K562 (cell line): Measurements from ENCODE around the gene AEN. TPM values are rescaled to one million over a fixed set of nuclear protein-coding genes. Genes with fewer than 3 reads are reported as not detected.
A peak's percentile ranks its signal among the peaks of the same experiment; 100 is the strongest.

Experiments used
- ATAC-seq: fragments of 200-7000 bp; cut with Tn5 transposase; 3 replicates; pipeline ENCODE4 v1.9.1; 2020; ENCODE audit warnings: moderate library complexity
- BruUV-seq: library from RNA; stranded (reverse); fragments of 400-500 nt; replicated peaks from 2 replicates; lab custom pipeline; 2021; lab: Mats Ljungman, UMichigan
- CTCF ChIA-PET: fragments of 300-600 bp; formaldehyde crosslinking; extraction: SDS; loops from one replicate; lab custom pipeline; 2021; ENCODE audit warnings: low intra/inter-chr PET ratio; lab: Yijun Ruan, JAX
- POLR2A ChIA-PET: fragments of 300-600, 350-650 bp; sonication (Branson Sonifier 250); formaldehyde crosslinking; extraction: SDS; loops from one replicate; lab custom pipeline; 2021; ENCODE audit warnings: antibody characterized with exemption, inconsistent platforms; lab: Yijun Ruan, JAX
- DNase-seq, 4 experiments: peaks; one replicate each; pipeline versions ENCODE4 v3.0.0 to v3.0.0-alpha.2; 2011 to 2018; ENCODE audit warnings: low spot score in 3 of 4, mixed read lengths in 3 of 4; ENCODE audit errors: extremely low read depth in 1 of 4
- FAIRE-seq: peaks from 2 replicates; lab custom pipeline; 2011; peaks lifted over from hg19 to GRCh38; lab: Jason Lieb, UNC
- H2AFZ ChIP-seq: 2 replicates; pipeline ENCODE4 v1.6.0; 2011; ENCODE audit warnings: low read depth, low read length, control low read depth, inconsistent platforms
- H3K27ac ChIP-seq: fragments of 200-600 bp; 3 replicates; pipeline ENCODE4 v1.8.0; 2011; ENCODE audit warnings: low read depth, mild to moderate bottlenecking, control low read depth, inconsistent platforms, low read length, moderate library complexity, mixed read lengths; ENCODE audit errors: extremely low read depth
- H3K27me3 ChIP-seq, 2 experiments: fragments of 300-600 bp in 1 of 2; 2 replicates in 1 of 2; 3 replicates in 1 of 2; pipeline versions ENCODE4 v1.6.0 to v1.8.0; 2011; ENCODE audit warnings: inconsistent platforms in 2 of 2, low read length in 2 of 2, mild to moderate bottlenecking in 1 of 2, mixed read lengths in 1 of 2, moderate library complexity in 1 of 2; ENCODE audit not compliant: control insufficient read depth in 2 of 2, insufficient read depth in 2 of 2
- H3K36me3 ChIP-seq: fragments of 300-600 bp; 3 replicates; pipeline ENCODE4 v1.8.0; 2011; ENCODE audit warnings: mild to moderate bottlenecking, low read length, inconsistent platforms; ENCODE audit not compliant: control insufficient read depth, insufficient read depth
- H3K4me1 ChIP-seq, 2 experiments: fragments of 200-600 bp in 1 of 2; replicated peaks in 1 of 2; 2 replicates in 1 of 2; 3 replicates in 1 of 2; pipeline versions ENCODE4 v1.5.1 to v1.8.0; 2011; ENCODE audit warnings: inconsistent platforms in 2 of 2, low read length in 2 of 2, mild to moderate bottlenecking in 1 of 2, mixed read lengths in 1 of 2, moderate library complexity in 1 of 2; ENCODE audit not compliant: control insufficient read depth in 2 of 2, insufficient read depth in 2 of 2
- H3K4me2 ChIP-seq: 2 replicates; pipeline ENCODE4 v1.6.1; 2011; ENCODE audit warnings: low read length, control low read depth, inconsistent platforms, mixed read lengths; ENCODE audit not compliant: insufficient read depth
- H3K4me3 ChIP-seq: fragments of 200-600 bp; sonication (generic), shearing (Covaris generic); 2 replicates; pipeline ENCODE4 v1.5.1; 2016; ENCODE audit warnings: control low read depth, inconsistent platforms
- H3K79me2 ChIP-seq: fragments of 200-600 bp; 3 replicates; pipeline ENCODE4 v1.8.0; 2011; ENCODE audit warnings: low read length, inconsistent platforms; ENCODE audit not compliant: control insufficient read depth, insufficient read depth
- H3K9ac ChIP-seq, 2 experiments: 2 replicates each; pipeline versions ENCODE4 v1.6.0 to v1.6.1; 2011; ENCODE audit warnings: low read depth in 2 of 2, low read length in 2 of 2, control low read depth in 1 of 2, inconsistent platforms in 1 of 2, mild to moderate bottlenecking in 1 of 2, mixed read lengths in 1 of 2; ENCODE audit not compliant: insufficient read depth in 1 of 2
- H3K9me1 ChIP-seq: one replicate; pipeline ENCODE4 v1.6.0; 2011; ENCODE audit warnings: inconsistent platforms, mild to moderate bottlenecking, low read length, moderate library complexity; ENCODE audit not compliant: control insufficient read depth, insufficient read depth
- H3K9me3 ChIP-seq: replicated peaks from 2 replicates; pipeline ENCODE4 v1.5.1; 2011; ENCODE audit warnings: low read depth, low read length, inconsistent platforms; ENCODE audit not compliant: control insufficient read depth, insufficient read depth
- H4K20me1 ChIP-seq: replicated peaks from 2 replicates; pipeline ENCODE4 v1.6.1; 2011; ENCODE audit warnings: low read length, inconsistent platforms, mixed read lengths; ENCODE audit not compliant: control insufficient read depth, insufficient read depth
- ASH1L ChIP-seq: fragments of 450-650 bp; IDR thresholded peaks from 2 replicates; pipeline ENCODE4 v1.6.1; 2018; ENCODE audit warnings: borderline replicate concordance, mild to moderate bottlenecking, low read depth; ENCODE audit not compliant: partially characterized antibody
- CBFA2T2 ChIP-seq: fragments of 450-650 bp; conservative IDR thresholded peaks from 2 replicates; pipeline ENCODE4 v1.6.1; 2017; ENCODE audit warnings: mild to moderate bottlenecking
- CBFA2T3 ChIP-seq: fragments of 450-650 bp; IDR thresholded peaks from 2 replicates; pipeline ENCODE4 v1.6.1; 2017
- CCNT2 ChIP-seq: IDR thresholded peaks from 2 replicates; pipeline ENCODE4 v1.6.1; 2011; ENCODE audit warnings: borderline replicate concordance, low read depth, mild to moderate bottlenecking, moderate library complexity, mixed read lengths, low read length; ENCODE audit not compliant: insufficient read length; ENCODE audit errors: extremely low read depth
- FUS ChIP-seq: fragments of 200-400 bp; formaldehyde crosslinking; optimal IDR thresholded peaks from 2 replicates; pipeline ENCODE3; 2017; ENCODE audit warnings: low read depth, low read length
- HMG20B ChIP-seq: fragments of 250-450 bp; sonication (Bioruptor Pico); IDR thresholded peaks from 2 replicates; pipeline ENCODE4 v1.5.0; 2021; ENCODE audit warnings: mild to moderate bottlenecking
- NFATC3 ChIP-seq: fragments of 450-650 bp; IDR thresholded peaks from 2 replicates; pipeline ENCODE4 v1.6.1; 2017; ENCODE audit warnings: mild to moderate bottlenecking
- NFE2 ChIP-seq: IDR thresholded peaks from 2 replicates; pipeline ENCODE4 v1.6.1; 2014; ENCODE audit warnings: antibody characterized with exemption, low read depth
- PCBP1 ChIP-seq: fragments of 200-400 bp; formaldehyde crosslinking; IDR thresholded peaks from 2 replicates; pipeline ENCODE4 v1.6.1; 2018; ENCODE audit warnings: mild to moderate bottlenecking, low read depth, low read length; ENCODE audit not compliant: poor library complexity, severe bottlenecking
- POLR2G ChIP-seq: fragments of 200-400 bp; formaldehyde crosslinking; IDR thresholded peaks from 2 replicates; pipeline ENCODE4 v1.6.1; 2017; ENCODE audit warnings: low read depth, mild to moderate bottlenecking, antibody characterized with exemption, low read length, moderate library complexity
- RNF2 ChIP-seq: sonication (generic); IDR thresholded peaks from 2 replicates; pipeline ENCODE4 v1.6.1; 2016
- STAG1 ChIP-seq: sonication (generic); formaldehyde crosslinking; IDR thresholded peaks from 2 replicates; pipeline ENCODE4 v1.5.0; 2020; ENCODE audit warnings: missing genetic modification reagents, borderline replicate concordance
- TAF9B ChIP-seq: fragments of 450-650 bp; IDR thresholded peaks from 2 replicates; pipeline ENCODE4 v1.6.1; 2018; ENCODE audit warnings: mild to moderate bottlenecking; ENCODE audit not compliant: partially characterized antibody
- YBX1 ChIP-seq: fragments of 450-650 bp; IDR thresholded peaks from 2 replicates; pipeline ENCODE4 v1.7.1; 2016; ENCODE audit warnings: mild to moderate bottlenecking
- ZNF740 ChIP-seq, 3 experiments: fragments of 200-800 bp in 1 of 3; sonication (Bioruptor generic) in 1 of 3; sonication (generic) in 1 of 3; formaldehyde crosslinking in 1 of 3; IDR thresholded peaks; 2 replicates each; pipeline versions ENCODE4 v1.6.1 to v1.8.0; 2016 to 2022; ENCODE audit warnings: mild to moderate bottlenecking in 2 of 3, missing compliant biosample characterization in 2 of 3, missing genetic modification characterization in 2 of 3, missing genetic modification reagents in 1 of 3
- WGBS: fragments of 100-300 bp; shearing (Covaris generic); methylation state at CpG from one replicate; pipeline ENCODE4 v1.1.6; 2016; ENCODE audit warnings: low coverage, mixed read lengths; ENCODE audit not compliant: insufficient coverage; ENCODE audit errors: missing lambda C conversion rate; 5-methylcytosine and 5-hydroxymethylcytosine counted together
- in situ Hi-C: fragments of 300-500 bp; cut with MboI; formaldehyde crosslinking; loops from 4 replicates; pipeline ENCODE4 v1.15.0; 2018; ENCODE audit warnings: inconsistent platforms, mixed read lengths
- intact Hi-C: fragments of 100-400 bp; cut with micrococcal nuclease; formaldehyde crosslinking; loops from 2 replicates; pipeline ENCODE4 v1.14.2; 2022
- polyA plus RNA-seq, 8 experiments: library from polyadenylated mRNA; depleted of rRNA in 4 of 8; stranded (reverse) in 5 of 8; unstranded in 3 of 8; fragments of >200 nt; fragmentation: Nextera tagmentation in 2 of 8; fragmentation: Illumina TruSeq in 1 of 8; extraction: Ambion mirVana in 2 of 8; extraction: Trizol in 1 of 8; gene quantifications; 2 replicates each; pipeline versions ENCODE4 v1.2.1 to v1.2.3, GENCODE V29; 2011 to 2014; ENCODE audit warnings: inconsistent platforms in 1 of 8, missing spikeins in 1 of 8
- total RNA-seq, 7 experiments: library from RNA; depleted of rRNA in 6 of 7; stranded (reverse); fragments of >200 nt in 6 of 7; fragmentation: Illumina TruSeq in 2 of 7; extraction: Trizol in 2 of 7; gene quantifications; 2 replicates each; pipeline versions ENCODE4 v1.2.1 to v1.2.3, GENCODE V29; 2011 to 2021; ENCODE audit warnings: low replicate concordance in 1 of 7

Gene AEN
- total and polyA plus RNA-seq, 9 of the 15 experiments (the other 6 are each of a cell fraction or from before 2014, with no cell fraction given) = 9.0 to 51.0 (median 32.8) TPM

- FAIRE-seq = no peak
- Histone ChIP-seq H3K79me2 (no peaks in the 10 kb centered on the region), H3K9ac (no peak overlapping the region), H3K4me2 (no peak overlapping the region), H3K27me3 (peaks cover 6 to 42% of the 10 kb centered on the region in 2 experiments; a peak in 4 of 5 replicates), H3K4me1 (no peaks in the 10 kb centered on the region), H3K27ac (no peak overlapping the region), H4K20me1 (no peaks in the 10 kb centered on the region), H3K9me1 (no peaks in the 10 kb centered on the region), H3K9me3 (no peaks in the 10 kb centered on the region), H3K36me3 (no peaks in the 10 kb centered on the region), H3K4me3 (no peak overlapping the region), H2AFZ (no peak overlapping the region)
- ChIA-PET POLR2A (no interaction called here), CTCF (no interaction called here)
- in situ Hi-C loops (loop anchor here (10.0 kb wide), 1 partner anchor 163 kb away; no protein-coding TSS in a partner anchor), intact Hi-C loops (no loop called here)
- DNase-seq = no peak
- TF ChIP-seq CBFA2T3 = peak; percentile 41; the same call in 1 of the 2 replicates
- peak; percentile 37 for TF ChIP-seq CBFA2T2
- no peak for TF ChIP-seq NFATC3
- WGBS = 0% methylated on average over 4 of the region's 4 CpGs
- no TSS peak for BruUV-seq
- ATAC-seq = no peak
These were observed 40.8 kb downstream of the AEN start for GRCh38 chr15:88661761-88662556.

- POLR2A ChIA-PET = no interaction called here
- Histone ChIP-seq H3K9me1 (no peaks in the 10 kb centered on the region), H3K79me2 (no peaks in the 10 kb centered on the region), H3K4me2 (no peak overlapping the region), H3K27me3 (peaks cover 6 to 32% of the 10 kb centered on the region in 2 experiments; a peak in 4 of 5 replicates), H3K4me3 (no peak overlapping the region), H3K4me1 (no peaks in the 10 kb centered on the region), H3K36me3 (no peaks in the 10 kb centered on the region), H4K20me1 (no peaks in the 10 kb centered on the region), H2AFZ (no peak overlapping the region), H3K27ac (no peak overlapping the region), H3K9me3 (no peaks in the 10 kb centered on the region), H3K9ac (no peak overlapping the region)
- 2% methylated on average over 6 of the region's 6 CpGs for WGBS
- in situ Hi-C loops (loop anchor here (10.0 kb wide), 1 partner anchor 162 kb away; no protein-coding TSS in a partner anchor), intact Hi-C loops (no loop called here)
- no TSS peak for BruUV-seq
- FAIRE-seq = no peak
- DNase-seq = no peak
- ATAC-seq = no peak
- CTCF ChIA-PET = no interaction called here
- TF ChIP-seq NFE2 = no peak
- TF ChIP-seq ZNF740 (CRISPR knock-in tag; IDR thresholded peaks at IDR 0.05) = no peak
- no peak for TF ChIP-seq ZNF740 (tag; IDR thresholded peaks at IDR 0.05)
- no peak for TF ChIP-seq RNF2
- TF ChIP-seq FUS = no peak
- no peak for TF ChIP-seq TAF9B
- no peak for TF ChIP-seq PCBP1
- TF ChIP-seq YBX1 = no peak
- TF ChIP-seq CCNT2 = no peak
- no peak for TF ChIP-seq ASH1L
- TF ChIP-seq STAG1 (CRISPR knock-in tag) = no peak
- TF ChIP-seq HMG20B (CRISPR knock-in tag) = no peak
- TF ChIP-seq POLR2G = no peak
These were observed 42.0 kb downstream of the AEN start for GRCh38 chr15:88663141-88663621.
